ENCODE results near the gene AFAP1L1. TPM values are rescaled to one million over a fixed set of nuclear protein-coding genes. Genes with fewer than 3 reads are reported as not detected.

AFAP1L1 gene
- total RNA-seq, 2 experiments from 2014 or later = not detected

DNA sequence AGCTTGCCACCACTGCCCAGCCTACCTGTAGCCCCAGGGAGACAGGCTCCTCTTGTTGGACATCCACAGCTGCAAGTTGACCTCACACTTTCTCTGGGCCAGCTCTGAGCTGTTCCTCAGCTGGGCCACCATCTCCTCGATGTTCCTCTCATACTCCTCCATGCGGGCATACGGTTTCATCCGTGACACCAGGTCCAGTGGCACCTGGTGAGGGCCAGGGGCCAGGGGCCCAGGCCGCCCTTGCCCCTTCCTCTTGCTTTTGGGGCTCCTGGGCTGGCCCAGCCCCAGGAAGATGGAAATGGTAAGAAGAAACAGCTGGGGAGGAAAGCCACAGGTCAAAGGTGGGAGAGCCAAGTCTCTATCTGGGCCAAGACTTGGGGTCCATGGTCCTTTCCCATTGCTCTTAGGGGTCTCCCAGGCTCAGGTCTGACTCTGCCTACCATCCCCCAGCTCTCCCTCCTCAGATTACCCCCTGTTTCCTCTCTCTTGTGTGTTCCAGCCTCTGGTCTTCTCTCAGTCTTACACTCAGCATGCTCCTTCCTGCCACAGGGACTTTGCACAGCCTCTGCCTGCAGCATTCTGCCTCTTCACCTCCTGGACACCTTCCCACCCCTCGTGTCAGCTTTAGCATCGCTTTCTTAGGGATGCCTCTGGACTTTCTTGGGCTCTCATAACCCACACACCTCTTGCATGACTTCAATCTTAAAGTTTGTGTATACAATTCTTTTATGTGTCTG lies 105.2 kb downstream of the AFAP1L1 start:
- no peaks in the 10 kb centered on the region for H4K20me1 ChIP-seq (ENCODE audit: insufficient read depth, low read length)
- H3K9me3 ChIP-seq (ENCODE audit: low read length) = no peaks in the 10 kb centered on the region
- H2AFZ ChIP-seq (ENCODE audit: low read length) = no peak overlapping the region
- intact Hi-C loops (cut with micrococcal nuclease; ENCODE audit: unreplicated experiment) = no loop called here
- BruUV-seq (replicated peaks) = no TSS peak
- no peak overlapping the region for H3K27ac ChIP-seq (ENCODE audit: low read depth, low read length, poor library complexity, severe bottlenecking)
- no peaks in the 10 kb centered on the region for H3K36me3 ChIP-seq (ENCODE audit: insufficient read depth, low read length)
- H3K4me2 ChIP-seq (ENCODE audit: low read length) = no peak overlapping the region
- CTCF ChIA-PET (ENCODE audit: unreplicated experiment) = interaction anchor here (0.6 kb wide), 1 partner anchor 13 kb away, joined by 3 read pairs; no protein-coding TSS in a partner anchor
- TF ChIP-seq EZH2phosphoT487 (IDR thresholded peaks at IDR 0.05; ENCODE audit: borderline replicate concordance, low read depth, low read length) = no peak
- TF ChIP-seq, protein P1, sequence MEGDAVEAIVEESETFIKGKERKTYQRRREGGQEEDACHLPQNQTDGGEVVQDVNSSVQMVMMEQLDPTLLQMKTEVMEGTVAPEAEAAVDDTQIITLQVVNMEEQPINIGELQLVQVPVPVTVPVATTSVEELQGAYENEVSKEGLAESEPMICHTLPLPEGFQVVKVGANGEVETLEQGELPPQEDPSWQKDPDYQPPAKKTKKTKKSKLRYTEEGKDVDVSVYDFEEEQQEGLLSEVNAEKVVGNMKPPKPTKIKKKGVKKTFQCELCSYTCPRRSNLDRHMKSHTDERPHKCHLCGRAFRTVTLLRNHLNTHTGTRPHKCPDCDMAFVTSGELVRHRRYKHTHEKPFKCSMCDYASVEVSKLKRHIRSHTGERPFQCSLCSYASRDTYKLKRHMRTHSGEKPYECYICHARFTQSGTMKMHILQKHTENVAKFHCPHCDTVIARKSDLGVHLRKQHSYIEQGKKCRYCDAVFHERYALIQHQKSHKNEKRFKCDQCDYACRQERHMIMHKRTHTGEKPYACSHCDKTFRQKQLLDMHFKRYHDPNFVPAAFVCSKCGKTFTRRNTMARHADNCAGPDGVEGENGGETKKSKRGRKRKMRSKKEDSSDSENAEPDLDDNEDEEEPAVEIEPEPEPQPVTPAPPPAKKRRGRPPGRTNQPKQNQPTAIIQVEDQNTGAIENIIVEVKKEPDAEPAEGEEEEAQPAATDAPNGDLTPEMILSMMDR (conservative IDR thresholded peaks at IDR 0.05; ENCODE audit: low read length) = no peak
- no peak overlapping the region for H3K4me3 ChIP-seq (ENCODE audit: low read depth, low read length, poor library complexity, severe bottlenecking)
- H3K4me1 ChIP-seq (ENCODE audit: insufficient read depth, low read length, poor library complexity, severe bottlenecking) = no peaks in the 10 kb centered on the region
- POLR2A ChIA-PET = no interaction called here
- H3K9me2 ChIP-seq (ENCODE audit: insufficient read depth, low read length) = no peaks in the 10 kb centered on the region
- DNase-seq (ENCODE audit: low spot score) = no peak
- H3K79me2 ChIP-seq (ENCODE audit: insufficient read depth, low read depth, low read length) = no peaks in the 10 kb centered on the region

DNA sequence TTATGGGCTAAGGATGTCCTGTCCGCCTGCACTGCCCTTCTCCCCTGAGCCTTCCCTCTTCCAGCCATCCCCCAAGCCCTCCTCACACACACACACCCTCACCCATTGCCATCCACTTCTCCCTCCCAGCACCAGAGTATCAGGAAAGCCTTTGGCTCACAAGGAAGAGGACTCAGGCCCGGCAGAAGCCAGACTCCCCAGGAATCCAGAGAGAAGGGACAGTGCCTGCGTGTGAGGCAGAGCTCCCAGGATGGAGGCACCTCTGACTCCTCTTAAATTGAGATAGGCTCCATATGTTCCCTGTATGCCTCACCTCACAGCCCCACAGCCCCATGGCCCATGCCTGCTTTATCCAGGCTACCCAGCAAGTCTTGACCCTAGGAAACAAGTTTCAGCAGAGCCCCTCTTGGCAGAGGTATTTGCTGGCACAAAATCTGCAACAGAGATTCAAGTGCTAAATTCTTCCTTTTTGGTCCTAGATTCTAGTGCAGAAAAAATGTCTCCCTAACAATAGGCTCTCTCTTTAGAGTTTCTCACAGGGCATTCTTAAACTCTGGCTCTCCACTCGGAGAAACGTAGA lies 106.7 kb downstream of the AFAP1L1 start:
- POLR2A ChIA-PET = no interaction called here
- Histone ChIP-seq H3K79me2 (ENCODE audit: insufficient read depth, low read depth, low read length) (no peaks in the 10 kb centered on the region), H2AFZ (ENCODE audit: low read length) (no peak overlapping the region), H3K9me3 (ENCODE audit: low read length) (no peaks in the 10 kb centered on the region), H3K4me1 (ENCODE audit: insufficient read depth, low read length, poor library complexity, severe bottlenecking) (no peaks in the 10 kb centered on the region), H3K9me2 (ENCODE audit: insufficient read depth, low read length) (no peaks in the 10 kb centered on the region), H3K36me3 (ENCODE audit: insufficient read depth, low read length) (no peaks in the 10 kb centered on the region), H3K4me3 (ENCODE audit: low read depth, low read length, poor library complexity, severe bottlenecking) (no peak overlapping the region), H4K20me1 (ENCODE audit: insufficient read depth, low read length) (no peaks in the 10 kb centered on the region), H3K27ac (ENCODE audit: low read depth, low read length, poor library complexity, severe bottlenecking) (no peak overlapping the region), H3K4me2 (ENCODE audit: low read length) (no peak overlapping the region)
- DNase-seq (ENCODE audit: low spot score) = no peak
- CTCF ChIA-PET (ENCODE audit: unreplicated experiment) = no interaction called here
- no peak for TF ChIP-seq EZH2phosphoT487 (IDR thresholded peaks at IDR 0.05; ENCODE audit: borderline replicate concordance, low read depth, low read length)
- TF ChIP-seq, protein P1 (conservative IDR thresholded peaks at IDR 0.05; ENCODE audit: low read length) = no peak
- intact Hi-C loops (cut with micrococcal nuclease; ENCODE audit: unreplicated experiment) = no loop called here
- BruUV-seq (replicated peaks) = no TSS peak

All from OCI-LY7 (cell line).